IMR-90 (cell line): ENCODE data around the gene SNAPIN.

Experiments
- CEBPB ChIP-seq: IDR thresholded peaks from 2 replicates; pipeline ENCODE4 v1.6.1; 2012; ENCODE audit warnings: low read depth, low read length, improper control_type of control experiment
- CTCF ChIP-seq: conservative IDR thresholded peaks from 2 replicates; pipeline ENCODE4 v1.5.1; 2012; ENCODE audit warnings: mild to moderate bottlenecking, low read depth, low read length, improper control_type of control experiment
- NFE2L2 ChIP-seq: fragments of 150-350 bp; IDR thresholded peaks from 2 replicates; pipeline ENCODE4 v1.6.1; 2016; ENCODE audit warnings: low read depth, mild to moderate bottlenecking, low read length

- TF ChIP-seq NFE2L2 (no peak), CEBPB (no peak), CTCF (no peak)
These were observed 42.2 kb upstream of the SNAPIN start, which contains the start of gene S100A14 for GRCh38 chr1:153616144-153616916.
